Mucosa of descending colon (tissue), 3 donors: ENCODE results near the gene DICER1. TPM values are rescaled to one million over a fixed set of nuclear protein-coding genes. Genes with fewer than 3 reads are reported as not detected.

Experiments used
- ATAC-seq: fragments of 200-7000 bp; cut with Tn5 transposase; one replicate; pipeline ENCODE4 v1.9.1; 2020; ENCODE audit warnings: mild to moderate bottlenecking, moderate library complexity
- DNase-seq, 3 donors: peaks; one replicate each; pipeline ENCODE4 v3.0.0-alpha.2; 2020
- H3K36me3 ChIP-seq: fragments of 200-600 bp; one replicate; pipeline ENCODE4 v1.8.0; 2021; ENCODE audit warnings: low read depth, mild to moderate bottlenecking
- H3K4me1 ChIP-seq: fragments of 200-600 bp; one replicate; pipeline ENCODE4 v1.8.0; 2021; ENCODE audit warnings: low read depth, mild to moderate bottlenecking
- H3K4me3 ChIP-seq: fragments of 200-600 bp; one replicate; pipeline ENCODE4 v1.8.0; 2021; ENCODE audit warnings: mild to moderate bottlenecking
- H3K9me3 ChIP-seq: fragments of 200-600 bp; one replicate; pipeline ENCODE4 v1.8.0; 2021; ENCODE audit warnings: mild to moderate bottlenecking
- intact Hi-C, 2 donors: fragments of 100-400 bp; cut with DNase I in 1 of 2; cut with micrococcal nuclease in 1 of 2; formaldehyde crosslinking; loops; one replicate each; pipeline versions ENCODE4 v1.11.0 to v1.11.1; 2022; cut with DNase I, micrococcal nuclease
- total RNA-seq, 3 donors: library from RNA; stranded (reverse); fragmentation: NEBNext Ultra II Directional in 2 of 3; extraction: Animal tissue kit (Norgen Biotek cat#: 25700) in 2 of 3; gene quantifications; one replicate each; pipeline versions ENCODE4 v1.2.1 to v1.2.4, GENCODE V29; 2021 to 2023
- TF ChIP-seq, protein P1 (sequence below): fragments of 200-600 bp; IDR thresholded peaks from one replicate; pipeline ENCODE4 v1.8.0; 2022; ENCODE audit warnings: antibody characterized with exemption, mild to moderate bottlenecking
- donor health status: DM: no; HTN: no; CAD: no; lungs with moderate emphysema.
- donor health status: DM: no; HTN: no; CAD: no.
- donor health status: DM: no; HTN: yes; CAD: no.

DICER1 gene
- total RNA-seq, 3 donors from 2014 or later: 61.6 to 72.1 (median 65.9) TPM

DNA sequence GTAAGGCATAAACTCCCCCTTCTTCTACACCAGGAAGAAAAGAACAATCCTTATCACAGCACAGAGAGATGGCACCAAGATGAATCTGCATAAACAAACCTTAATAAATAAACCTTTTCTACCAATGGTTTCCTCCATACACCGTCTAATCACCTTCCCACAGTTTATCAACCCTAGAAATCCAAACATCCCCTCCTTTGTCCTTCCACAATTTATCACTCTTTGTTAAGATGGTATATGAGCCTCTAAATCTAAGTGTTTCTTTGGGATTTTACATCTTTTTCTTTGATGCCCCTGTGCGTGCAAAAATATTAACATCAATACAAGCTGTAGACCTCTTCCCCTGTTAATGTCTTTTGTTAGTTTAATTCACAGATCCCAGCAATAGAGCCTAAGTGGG lies 12.5 kb downstream of the DICER1 start:
- TF ChIP-seq, protein P1, sequence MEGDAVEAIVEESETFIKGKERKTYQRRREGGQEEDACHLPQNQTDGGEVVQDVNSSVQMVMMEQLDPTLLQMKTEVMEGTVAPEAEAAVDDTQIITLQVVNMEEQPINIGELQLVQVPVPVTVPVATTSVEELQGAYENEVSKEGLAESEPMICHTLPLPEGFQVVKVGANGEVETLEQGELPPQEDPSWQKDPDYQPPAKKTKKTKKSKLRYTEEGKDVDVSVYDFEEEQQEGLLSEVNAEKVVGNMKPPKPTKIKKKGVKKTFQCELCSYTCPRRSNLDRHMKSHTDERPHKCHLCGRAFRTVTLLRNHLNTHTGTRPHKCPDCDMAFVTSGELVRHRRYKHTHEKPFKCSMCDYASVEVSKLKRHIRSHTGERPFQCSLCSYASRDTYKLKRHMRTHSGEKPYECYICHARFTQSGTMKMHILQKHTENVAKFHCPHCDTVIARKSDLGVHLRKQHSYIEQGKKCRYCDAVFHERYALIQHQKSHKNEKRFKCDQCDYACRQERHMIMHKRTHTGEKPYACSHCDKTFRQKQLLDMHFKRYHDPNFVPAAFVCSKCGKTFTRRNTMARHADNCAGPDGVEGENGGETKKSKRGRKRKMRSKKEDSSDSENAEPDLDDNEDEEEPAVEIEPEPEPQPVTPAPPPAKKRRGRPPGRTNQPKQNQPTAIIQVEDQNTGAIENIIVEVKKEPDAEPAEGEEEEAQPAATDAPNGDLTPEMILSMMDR: no peak
- no peak overlapping the region for H3K4me3 ChIP-seq
- ATAC-seq (no peak), DNase-seq (no peak)
- H3K36me3 ChIP-seq: no peaks in the 10 kb centered on the region
- H3K4me1 ChIP-seq: peaks cover 37% of the 10 kb centered on the region
- intact Hi-C loops: no loop called here
- H3K9me3 ChIP-seq: no peaks in the 10 kb centered on the region

DNA sequence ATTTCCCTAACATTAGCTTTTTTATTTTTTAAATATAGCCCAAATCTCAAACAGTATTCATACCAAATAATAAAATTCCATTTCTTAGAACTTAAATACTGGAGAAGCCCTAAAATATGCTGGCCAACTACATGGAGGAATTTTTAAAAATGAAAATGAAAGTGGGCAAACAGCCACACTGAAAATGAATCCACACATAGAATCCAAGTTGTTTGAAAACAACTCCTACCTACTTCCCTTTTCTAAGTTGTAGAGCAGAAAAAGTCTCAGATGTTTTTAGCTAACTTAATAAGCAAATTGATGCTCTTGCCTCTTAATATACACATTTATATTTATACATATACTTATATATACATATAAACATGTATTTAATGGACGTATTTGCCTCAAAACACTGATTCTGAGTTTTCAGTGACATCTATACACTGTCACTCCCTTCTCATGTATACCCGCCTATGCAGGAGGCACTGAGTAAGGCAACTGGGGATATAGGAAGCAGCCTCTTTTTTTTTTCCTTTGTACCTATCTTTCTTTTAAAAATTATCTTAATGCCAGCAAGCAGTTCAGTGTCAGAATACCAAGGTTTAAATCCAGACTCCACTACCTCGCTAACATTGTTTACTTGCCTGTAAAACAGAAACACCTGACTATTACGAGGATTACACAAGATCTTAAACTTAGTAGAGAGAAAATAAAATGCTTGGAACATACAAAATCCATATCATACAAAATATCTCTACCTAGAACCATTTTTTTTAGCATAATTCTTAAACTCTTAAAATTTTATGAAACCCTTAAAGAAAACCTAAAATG lies 13.3 kb downstream of the DICER1 start:
- intact Hi-C loops: no loop called here
- Histone ChIP-seq H3K9me3 (no peaks in the 10 kb centered on the region), H3K4me3 (no peak overlapping the region), H3K4me1 (peaks cover 45% of the 10 kb centered on the region), H3K36me3 (no peaks in the 10 kb centered on the region)
- no peak for DNase-seq
- peak; percentile 3 for ATAC-seq
- TF ChIP-seq, protein P1: no peak

DNA sequence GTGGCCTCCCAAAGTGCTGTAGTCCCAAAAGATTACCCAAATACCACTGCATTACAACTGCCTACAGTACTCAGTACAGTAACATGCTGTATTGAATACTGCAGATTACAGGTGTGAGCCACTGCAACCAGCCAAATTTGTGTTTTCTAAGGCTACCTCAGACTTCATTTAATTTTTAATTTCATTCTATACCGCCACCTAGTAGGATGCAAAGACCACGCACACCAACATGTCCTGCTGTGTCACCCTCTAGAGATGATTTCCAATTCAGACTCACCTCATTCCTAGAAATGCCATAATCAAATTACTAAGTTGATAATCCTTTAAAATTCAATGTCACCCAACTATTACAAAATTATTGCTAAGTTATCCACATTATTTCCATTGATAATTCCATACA lies 15.1 kb downstream of the DICER1 start:
- DNase-seq (no peak), ATAC-seq (no peak)
- H3K4me1 ChIP-seq: peaks cover 53% of the 10 kb centered on the region
- H3K4me3 ChIP-seq: no peak overlapping the region
- no peaks in the 10 kb centered on the region for H3K9me3 ChIP-seq
- no peaks in the 10 kb centered on the region for H3K36me3 ChIP-seq
- intact Hi-C loops: no loop called here
- TF ChIP-seq, protein P1: no peak

DNA sequence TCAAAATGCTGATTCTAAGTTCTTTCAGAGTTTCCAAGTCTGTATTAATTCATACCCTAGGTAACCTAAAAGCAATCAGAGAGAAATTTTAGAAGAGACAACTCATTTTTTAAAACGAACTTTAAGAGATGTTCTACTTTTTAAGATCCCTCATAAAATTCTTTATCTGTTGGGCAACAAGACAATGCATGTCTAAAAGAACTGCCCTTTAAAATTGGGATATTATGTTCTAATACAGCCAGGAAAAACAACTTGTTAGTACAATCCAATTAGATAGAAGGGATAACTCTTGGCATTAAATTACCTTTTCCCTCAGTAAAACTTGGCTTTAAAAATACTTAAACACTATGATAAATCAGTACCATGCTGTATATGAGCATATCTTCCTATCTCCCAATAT lies 15.6 kb downstream of the DICER1 start:
- DNase-seq (no peak), ATAC-seq (no peak)
- Histone ChIP-seq H3K4me1 (peaks cover 53% of the 10 kb centered on the region), H3K9me3 (no peaks in the 10 kb centered on the region), H3K36me3 (no peaks in the 10 kb centered on the region), H3K4me3 (no peak overlapping the region)
- TF ChIP-seq, protein P1: no peak
- intact Hi-C loops: no loop called here

DNA sequence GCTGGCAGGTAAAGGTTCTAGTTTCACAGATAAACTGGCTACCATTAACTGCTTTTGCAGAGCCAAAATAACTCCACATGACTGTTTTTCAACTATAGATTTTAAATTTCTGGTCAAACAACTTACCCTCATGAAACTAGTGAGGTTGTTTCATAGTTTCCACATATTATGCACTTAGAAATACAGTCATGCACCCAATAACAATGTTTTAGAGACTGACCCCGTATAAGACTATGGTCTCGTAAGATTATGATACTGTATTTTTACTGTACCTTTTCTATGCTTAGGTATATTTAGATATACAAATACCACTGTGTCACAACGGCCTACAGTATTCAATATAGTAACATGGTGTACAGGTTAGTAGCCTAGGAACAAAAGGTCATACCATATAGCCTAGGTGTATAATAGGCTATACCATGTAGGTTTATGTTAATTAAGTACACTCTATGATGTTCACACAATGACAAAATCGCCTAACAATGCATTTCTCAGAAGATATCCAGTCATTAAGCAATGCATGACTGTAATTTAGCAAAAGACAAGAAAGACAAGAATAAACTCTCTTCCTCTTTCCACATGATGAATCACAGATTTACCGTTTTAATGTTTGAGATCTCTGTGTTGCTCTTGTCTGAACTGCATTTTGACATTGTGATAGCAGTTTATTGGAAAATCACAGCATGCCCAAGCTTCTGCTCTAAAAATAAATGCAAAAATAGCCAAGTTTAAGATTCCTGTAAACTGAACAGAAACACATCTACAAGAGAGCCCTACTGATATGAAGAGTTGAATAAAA lies 17.1 kb downstream of the DICER1 start:
- no peak overlapping the region for H3K4me3 ChIP-seq

More for the DNA sequence above, 17.1 kb downstream of the DICER1 start:
- Histone ChIP-seq H3K4me1 (peaks cover 42% of the 10 kb centered on the region), H3K9me3 (no peaks in the 10 kb centered on the region), H3K36me3 (no peaks in the 10 kb centered on the region)
- intact Hi-C loops: no loop called here
- TF ChIP-seq, protein P1: no peak
- DNase-seq: no peak
- ATAC-seq: peak; percentile 62
